T-helper 22 cell (primary cell): Measurements from ENCODE around the gene TMEM63A.

ENCODE experiments used
- DNase-seq: peaks from one replicate; pipeline ENCODE4 v3.0.0-alpha.2; 2020; ENCODE audit warnings: low read depth

Gene TMEM63A

DNA sequence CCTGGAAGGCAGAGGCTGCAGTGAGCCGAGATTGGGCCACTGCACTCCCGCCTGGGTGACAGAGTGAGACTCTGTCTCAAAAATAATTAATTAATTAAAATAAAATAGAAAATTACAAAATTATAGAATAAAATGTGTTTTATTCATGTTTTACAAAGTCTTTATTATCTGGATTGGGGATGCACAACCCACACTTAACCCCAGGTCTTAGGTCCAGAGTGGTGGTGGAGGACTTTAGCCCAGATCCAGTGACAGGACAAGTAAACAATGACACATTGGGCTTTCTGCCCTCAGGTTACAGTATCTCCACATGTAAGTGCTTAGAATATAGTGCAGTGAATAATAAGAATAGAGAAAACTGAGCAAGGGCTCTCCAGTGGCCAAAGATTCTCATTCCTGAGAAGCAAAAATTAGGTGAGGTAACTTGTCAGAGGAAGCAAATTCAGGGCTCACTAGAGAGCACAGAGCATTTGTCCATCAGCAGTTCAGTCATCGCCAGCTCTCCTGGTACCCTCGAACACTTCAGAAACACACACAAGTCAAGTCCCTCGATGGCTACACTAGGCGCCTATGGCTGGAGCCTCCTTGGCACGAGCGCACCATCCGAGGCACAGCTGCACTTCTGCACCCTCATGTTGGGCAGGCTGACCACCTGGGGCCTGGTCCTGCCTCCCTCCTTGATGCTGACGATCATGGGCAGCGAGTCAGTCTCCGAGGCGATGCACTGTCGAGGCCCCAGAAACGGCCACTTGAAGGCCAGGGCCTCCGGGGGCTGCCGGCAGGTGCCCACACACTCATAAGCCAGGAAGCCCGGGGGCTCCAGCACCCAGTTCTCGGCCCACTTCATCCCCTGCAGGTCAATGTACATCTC, 4.2 kb upstream of the TMEM63A start:
- DNase-seq: no peak

DNA sequence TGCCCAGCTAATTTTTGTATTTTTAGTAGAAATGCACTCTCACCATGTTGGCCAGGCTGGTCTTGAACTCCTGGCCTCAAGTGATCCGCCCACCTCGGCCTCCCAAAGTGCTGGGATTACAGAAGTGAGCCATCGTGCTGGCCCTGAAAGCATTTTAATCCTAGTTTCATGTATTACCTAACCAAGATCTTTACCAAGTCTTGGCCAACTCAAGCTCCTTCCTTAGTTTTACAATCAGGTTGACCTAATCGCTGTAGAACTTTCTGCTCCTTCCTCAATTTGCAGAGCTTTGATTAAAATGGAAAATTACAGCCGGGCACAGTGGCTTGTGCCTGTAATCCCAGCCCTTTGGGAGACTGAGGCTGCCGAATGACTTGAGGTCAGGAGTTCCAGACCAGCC, 3.2 kb upstream of the TMEM63A start:
- no peak for DNase-seq

DNA sequence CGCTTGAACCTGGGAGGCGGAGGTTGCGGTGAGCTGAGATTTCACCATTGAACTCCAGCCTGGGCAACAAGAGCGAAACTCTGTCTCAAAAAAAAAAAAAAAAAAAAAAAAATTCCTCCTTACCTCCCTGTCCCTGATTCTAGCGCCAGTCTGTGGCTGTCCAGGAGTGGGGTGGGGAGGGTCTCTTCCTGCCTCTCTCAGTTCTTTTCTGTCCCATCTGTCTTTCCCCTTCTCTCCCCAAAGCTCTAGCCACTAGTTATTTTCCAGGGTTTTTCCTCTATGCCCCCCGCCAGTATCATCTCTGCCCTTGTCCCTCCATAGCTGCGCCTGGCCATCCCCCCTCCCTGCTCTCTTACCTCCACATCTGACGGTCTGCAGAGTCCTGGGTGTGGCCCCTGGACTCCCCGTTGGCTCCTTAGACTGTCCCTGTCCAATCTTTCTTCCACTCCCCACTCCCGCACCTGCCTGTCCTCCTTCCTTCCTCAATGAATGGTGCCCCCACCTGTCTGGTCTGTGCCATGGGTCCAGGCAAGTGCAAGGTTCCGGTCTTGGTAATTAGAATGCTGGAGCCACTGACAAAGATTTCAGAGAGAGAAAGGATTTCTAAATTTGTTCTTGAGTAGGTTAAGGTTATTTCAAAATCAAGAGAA, 1.6 kb upstream of the TMEM63A start:
- DNase-seq: no peak

DNA sequence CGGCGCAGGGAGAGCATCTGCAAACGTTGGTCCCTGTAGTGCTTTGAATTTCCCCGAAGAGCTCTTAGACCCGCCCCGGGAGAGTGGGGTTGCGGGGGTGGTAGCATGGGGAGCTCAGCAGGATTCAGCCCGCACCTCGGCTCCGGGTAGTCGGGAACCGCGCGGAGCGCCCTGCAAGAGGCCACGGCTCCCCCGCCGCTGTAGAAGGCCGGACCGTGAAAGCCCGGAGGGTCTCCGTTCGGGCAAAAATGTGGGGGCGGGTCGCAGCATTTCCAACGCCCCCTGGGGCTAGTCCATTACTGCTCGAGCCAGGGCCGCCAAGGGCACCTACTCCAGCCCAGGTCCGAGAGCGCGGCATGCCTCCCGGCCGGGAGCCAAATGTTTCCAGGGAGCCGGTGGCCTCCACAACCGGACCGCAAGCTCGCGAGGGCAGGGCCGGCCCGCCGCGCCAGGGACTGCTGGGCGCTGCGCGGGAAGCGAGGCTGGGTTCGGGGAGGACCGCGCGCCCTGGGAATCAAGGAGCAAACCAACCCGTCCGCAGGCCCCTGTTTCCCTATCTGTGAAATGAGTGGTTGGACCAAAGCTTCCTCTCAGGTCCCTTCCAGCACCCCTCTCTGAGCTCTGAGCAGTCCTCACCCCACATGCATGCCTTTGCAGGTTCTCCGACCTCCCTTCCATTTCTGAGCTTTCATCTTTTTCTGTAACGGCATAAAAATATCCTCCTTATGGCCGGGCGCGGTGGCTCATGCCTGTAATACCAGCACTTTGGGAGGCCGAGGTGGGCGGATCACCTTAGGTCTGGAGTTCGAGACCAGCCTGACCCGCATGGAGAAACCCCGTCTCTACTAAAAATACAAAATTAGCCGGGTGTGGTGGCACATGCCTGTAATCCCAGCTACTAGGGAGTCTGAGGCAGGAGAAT, 775 bp upstream of the TMEM63A start:
- DNase-seq: no peak

DNA sequence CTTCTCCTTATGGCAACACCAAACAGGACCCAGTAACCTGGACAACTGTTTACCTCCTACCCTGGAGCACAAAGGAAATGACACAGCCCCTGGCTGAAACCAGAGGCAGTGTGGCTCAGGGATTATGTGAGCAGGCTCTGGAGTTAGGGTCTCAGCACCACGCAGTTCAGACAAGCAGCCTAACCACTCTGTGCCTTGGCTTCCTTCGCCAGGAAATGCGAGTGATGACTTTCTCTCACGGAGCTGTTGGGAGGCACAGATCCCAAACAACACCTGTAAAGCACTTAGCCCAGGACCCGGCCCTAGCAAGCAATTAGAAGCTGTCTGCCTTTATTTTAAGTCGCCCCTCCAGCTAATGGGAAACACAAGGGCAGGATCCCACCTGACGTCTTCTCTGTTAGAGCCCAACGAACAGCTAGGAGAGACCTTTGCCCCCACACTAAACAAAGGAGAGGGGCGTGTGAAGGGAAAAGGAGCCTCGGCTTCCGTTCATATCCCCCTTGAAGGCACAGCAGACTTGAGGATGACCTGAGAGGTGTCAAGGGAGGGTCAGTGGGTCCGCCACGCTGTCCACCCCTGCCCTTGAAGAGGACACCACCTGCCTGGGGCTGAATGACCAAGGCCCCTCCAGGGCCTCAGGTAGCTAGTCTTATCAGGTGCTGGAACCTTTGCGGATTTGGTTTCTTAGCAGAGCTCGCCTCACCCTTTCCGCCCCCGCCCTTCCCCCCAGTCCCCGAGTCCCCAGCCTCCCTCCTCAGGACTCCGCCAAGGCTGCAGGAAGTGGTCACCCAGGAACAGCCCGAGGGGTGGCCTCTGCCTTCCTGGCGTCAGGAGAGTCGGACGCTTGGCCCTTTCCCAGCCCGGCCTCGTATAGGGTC, 860 bp downstream of the TMEM63A start:
- DNase-seq: no peak

DNA sequence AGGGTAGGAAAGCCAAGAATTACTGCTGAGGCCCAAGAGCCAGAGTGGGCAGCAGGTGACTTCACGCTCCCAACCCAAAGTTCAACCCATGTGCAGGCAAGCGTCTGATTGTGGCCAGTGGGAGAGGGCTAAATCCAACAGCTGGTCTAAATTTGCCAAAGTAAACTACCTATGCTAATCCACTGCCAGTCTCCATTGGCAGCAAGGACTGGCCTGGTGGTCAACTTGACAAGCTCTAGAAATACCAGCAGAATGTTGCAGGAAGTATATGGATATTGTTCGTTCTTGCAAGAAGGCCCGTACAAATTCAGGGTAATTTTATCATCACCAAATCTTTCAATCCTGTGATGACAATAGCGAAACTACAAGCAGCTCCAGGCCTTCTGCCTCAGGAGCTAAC, 1.5 kb downstream of the TMEM63A start:
- DNase-seq: no peak

DNA sequence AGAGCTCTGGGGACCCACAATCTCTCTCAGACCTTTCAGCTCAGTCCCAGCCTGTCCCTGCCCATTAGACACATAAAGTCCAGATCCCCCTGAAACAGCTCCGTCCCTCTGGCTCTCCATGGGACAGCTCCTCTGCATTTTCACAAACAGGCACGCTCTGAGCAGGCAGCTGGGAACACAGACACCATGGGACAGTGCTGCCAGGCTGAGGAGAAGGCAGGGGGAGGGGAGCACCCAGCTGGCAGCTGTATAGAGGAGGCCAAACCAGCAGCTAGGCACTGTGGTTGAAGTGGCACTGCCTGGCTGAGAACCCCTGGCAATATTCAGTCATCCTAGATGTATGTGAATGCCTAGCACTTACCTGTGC, 2.0 kb downstream of the TMEM63A start:
- no peak for DNase-seq

DNA sequence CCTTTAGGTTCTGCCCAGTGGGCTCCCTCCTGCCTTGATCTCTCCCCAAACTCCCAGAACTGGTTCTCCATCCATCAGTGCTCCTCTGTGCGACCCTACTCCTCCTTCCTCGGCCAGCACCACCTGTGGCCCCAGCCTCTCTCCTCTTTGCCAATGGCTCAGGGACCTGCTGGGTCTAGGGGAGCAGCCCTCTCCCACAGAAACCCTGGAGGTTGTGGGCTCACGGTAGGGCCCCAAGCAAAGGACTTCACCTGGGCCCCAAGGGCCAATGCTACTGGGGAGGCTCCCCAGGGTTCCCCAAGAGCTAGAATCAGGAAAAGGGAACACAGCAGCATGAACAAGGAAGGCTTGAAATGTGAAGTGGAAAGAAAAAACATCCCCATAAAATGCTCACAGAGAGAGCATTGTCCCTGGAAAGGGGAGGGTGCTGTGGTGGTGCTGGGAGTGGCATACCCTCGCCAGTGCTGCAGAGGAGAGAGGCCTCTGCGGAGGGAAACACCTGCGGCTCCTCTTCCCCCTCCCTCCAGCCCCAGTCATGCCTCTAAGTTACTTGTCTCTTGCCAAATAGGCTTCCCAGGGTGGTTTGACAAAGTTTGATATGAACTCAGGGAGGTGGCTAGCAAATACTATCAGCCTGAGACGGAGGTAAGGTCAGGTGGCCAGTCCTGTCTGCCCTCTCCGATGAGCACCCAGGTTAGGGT, 2.5 kb downstream of the TMEM63A start:
- DNase-seq: no peak

DNA sequence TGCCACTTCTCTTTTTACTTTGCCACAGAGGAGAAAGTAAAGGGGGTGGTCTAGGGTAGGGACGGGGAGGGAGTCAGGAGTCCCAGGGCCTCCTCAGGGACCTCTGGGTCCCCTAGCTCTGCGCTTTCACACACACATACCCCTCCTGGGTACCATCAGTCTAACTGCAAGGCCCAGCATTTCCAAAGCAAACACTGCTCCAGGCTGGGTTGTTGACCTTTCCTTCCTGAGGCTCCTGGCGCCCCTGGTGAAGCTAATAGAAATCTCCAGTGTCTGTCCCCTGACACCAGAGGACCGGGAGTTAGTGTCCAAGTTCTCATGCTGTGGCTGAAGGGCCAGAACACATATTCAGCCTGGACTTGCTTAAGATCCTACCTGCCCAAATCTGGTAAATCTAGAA, 3.9 kb downstream of the TMEM63A start:
- DNase-seq: no peak

DNA sequence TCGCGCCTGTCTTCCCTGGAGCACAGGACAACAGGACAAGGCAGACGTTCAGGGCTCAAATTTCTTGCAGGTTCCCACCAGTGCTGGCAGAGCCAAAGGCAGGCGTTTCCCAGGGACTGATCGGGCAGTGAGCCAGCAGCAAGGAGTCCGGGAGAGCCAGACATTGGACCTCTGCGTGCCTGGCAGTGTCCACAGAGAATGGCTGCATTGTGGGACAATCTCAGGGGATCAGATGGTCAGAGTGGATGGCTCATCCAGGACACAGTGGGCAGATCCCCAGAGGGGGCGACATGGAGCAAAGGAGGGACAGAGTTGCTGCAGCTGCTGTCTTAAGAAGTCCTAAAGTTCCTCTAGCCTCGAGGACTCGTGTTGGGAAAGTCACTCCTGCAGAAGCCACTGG, 4.6 kb downstream of the TMEM63A start:
- no peak for DNase-seq

DNA sequence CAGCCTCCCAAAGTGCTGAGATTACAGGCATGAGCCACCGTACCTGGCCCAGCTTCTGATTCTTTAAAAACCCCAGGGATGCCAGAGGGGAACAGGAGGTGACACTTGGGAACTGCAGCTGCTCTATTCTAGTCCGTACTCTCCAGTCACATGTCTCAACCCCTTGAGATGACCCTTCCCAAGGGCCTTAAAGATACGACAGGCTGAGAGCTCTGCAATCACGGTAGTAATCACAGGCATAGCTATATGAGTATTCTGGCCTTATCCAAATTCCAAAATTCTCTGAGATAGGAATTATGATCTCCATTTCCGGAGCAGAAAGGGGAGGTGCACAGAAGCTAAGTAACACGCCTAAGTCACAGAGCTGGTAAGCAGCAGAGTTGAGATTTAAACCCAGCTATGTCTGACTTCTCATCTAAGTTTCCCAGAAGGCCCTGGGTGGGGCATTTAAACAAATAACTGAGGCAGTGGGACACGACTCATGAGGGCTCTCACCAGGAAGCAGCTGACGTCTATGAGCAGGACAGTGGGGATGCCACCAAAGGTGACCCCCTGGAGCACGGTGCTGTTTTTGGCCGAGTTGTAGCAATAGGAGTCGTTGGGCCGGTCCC, 5.2 kb downstream of the TMEM63A start:
- no peak for DNase-seq

DNA sequence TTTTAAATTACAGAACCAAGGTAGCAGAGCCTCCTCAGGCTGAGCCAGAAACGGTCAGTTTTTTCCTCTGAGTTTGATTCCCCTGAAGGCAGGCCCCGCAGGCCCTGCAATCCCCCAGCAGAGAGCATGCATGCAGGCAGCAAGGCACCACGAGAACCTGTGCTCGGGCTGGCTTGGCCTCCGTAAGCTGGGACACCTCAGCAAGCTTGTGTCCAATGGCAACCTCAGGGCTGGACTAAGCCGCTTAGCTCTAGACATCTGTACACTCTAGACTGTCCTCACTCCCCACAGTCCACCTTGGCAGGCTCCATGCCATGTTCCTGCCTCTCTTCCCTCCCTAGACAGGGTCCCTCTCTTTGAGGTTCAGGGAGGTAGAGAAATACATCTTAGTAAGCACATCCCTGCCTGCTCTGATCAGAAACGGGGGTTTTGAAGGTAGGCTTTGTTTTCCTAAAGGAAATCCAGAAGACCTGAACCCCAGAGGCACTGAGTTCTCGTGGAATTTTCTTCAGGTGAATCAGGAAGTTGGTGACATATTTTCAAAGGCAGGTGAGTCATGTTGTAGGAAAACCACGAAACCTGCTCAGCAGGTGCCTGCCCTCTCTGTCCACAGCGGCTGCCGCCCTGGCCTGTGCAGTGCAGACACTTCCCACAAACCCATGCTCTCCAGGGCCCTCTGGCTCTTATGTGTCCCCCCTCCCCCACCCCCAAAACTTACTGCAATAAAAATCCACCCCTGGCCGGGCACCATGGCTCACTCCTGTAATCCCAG, 7.0 kb downstream of the TMEM63A start:
- DNase-seq: no peak

DNA sequence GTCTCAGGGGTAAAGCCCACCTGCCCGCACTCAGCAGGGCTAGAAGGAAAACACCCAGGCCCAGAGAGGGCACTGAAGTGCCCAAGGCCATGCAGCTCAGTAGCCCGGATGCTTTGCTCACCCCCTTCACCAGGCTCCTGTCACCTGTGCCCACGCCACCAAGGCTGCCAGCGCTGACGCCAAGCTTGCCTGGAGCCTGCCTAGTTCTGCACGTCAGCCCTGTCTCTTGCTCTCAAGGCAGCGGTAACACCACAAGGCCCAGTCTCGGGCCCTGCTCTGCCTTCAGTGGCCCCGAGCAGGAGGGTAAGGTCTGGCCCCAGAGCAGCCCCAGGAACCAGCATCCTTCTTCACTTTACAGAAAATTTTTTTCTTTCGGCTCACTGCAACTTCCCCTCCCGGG, 7.7 kb downstream of the TMEM63A start:
- no peak for DNase-seq

DNA sequence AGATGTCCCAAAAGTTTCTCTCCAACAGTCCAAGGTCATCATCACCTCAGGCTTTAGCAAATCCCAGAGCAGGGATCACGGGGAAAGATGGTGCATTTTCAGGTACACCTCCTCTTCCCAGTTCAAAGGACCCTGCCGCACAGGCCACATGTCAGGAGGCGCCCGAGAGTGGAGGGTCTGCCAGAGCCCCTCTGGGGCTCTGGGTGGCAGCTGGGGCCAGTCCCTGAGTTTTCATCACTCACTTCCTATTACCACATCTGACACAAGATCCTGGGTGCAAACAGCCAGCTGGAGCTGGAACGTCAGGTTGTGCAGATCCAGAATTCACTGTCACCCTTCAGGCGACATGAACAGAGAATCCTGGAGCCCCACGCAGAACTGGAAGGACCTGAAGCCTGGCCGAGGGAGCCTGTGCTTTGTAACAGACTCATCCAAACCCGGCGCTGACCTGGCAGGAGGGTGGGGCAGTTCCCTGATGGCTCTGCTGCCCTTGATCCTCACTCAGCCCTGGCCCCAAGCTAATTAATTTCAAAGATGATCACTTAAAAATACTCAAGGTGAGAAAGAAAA, 8.8 kb downstream of the TMEM63A start:
- no peak for DNase-seq

DNA sequence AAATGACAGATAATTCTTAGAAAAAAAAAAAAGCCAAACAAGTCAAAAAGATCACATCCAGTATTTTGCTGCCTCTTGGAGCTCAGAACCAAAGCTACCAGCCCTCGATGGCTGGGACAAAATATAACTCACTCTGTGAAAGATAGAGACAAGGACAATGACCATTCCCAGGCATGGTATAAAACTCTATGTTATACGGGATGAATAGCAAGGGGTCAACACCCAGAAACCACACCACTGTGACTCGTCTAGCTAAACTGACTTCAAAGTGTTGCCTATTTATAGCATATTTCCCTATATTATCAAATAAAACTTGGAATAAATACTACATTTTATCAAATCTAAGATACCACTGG, 10.1 kb downstream of the TMEM63A start:
- no peak for DNase-seq

DNA sequence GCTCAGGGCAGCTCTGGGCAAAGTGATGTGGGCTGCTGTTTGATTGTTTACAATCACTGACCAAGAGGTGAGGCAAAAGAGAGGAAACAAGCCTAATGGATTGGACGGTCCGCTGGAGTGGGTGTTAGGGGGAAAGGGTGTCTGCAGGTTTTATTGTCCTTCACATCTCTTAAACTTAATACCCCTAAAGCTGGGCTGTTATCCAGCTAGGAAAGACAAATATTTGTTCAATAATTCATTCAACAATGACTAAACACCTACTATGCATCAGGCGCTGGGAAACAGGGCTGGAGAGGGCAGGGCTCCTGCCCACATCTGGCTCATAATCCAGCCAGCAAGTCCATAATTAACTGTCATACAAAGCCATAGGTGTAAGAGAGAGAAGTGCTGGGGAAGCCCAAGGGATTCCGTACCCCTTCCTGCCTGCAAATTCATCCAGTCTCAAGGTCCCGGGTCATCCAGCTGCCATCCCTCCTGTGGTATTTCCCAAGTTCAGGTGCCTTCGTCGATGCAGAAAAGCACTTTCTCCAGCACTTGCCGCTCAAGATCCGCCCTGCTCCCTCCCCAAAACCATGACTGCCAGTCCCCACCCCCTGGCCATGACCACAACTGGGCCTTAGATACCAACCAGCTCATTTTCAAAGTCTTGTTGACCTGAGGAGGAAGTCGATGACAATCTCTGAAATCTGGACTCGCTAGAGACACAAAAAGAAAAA, 10.7 kb downstream of the TMEM63A start:
- DNase-seq: no peak

DNA sequence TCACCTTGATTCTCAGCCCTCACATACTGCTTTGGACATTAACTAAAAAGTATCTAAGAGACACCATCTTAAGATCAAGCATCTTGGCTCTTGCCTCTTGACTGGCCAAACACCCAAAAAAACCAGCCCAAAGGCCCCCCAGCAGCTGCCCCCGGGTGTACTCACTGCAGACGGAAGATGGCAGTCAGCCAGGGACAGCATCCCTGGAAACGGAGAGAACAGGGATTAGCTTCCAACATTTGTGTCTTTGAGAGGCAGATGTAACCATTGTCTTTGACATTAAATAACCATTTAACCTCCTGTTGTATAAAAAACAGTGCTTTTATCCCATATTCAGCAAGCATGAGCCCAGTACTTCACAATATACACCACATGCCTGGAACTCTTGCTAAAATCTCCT, 11.3 kb downstream of the TMEM63A start:
- no peak for DNase-seq

DNA sequence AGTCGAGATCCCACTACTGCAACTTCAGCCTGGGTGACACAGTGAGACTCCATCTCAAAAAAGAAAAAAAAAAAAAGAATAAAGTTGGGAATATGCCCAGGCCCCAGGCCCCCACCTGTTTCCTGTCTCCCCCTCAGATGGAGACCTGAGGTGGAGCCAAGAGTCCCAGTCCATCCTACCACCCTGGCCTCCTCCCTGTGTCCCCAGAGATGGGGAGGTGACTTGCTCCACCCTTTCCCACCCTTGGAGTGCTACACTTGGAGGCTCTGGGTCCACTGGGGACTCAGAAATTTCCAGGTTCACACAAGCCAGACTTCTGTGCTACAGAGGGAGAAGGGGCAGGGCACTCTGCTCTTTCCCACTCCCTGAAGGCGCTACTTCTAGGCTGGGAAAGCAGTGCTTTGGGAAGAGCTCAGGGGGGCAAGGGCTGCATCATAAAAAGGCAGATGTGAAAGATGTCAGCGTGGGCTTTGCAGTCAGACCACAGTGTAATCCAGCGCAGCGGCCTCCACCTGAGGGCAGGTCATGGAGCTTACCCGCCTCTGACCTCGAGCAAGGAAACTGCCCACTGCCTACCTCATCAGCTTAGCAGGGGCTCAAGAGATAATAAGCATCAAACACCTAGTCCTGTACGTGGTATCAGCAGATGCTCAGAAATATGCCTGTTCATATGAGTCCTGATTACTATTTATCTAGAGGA, 13.4 kb downstream of the TMEM63A start:
- DNase-seq: no peak
